Left lobe of liver (tissue), 2 donors: ENCODE results near the gene RGL2. TPM values are rescaled to one million over a fixed set of nuclear protein-coding genes. Genes with fewer than 3 reads are reported as not detected.
A peak's percentile ranks its signal among the peaks of the same experiment; 100 is the strongest.

ENCODE experiments used
- ATAC-seq: fragments of 200-7000 bp; cut with Tn5 transposase; one replicate; pipeline ENCODE4 v1.9.1; 2020; ENCODE audit warnings: mild to moderate bottlenecking, moderate library complexity
- DNase-seq: peaks from one replicate; pipeline ENCODE4 v3.0.0-alpha.2; 2020; ENCODE audit warnings: low spot score
- total RNA-seq: library from RNA; stranded (reverse); gene quantifications from one replicate; pipeline ENCODE4 v1.2.1, GENCODE V29; 2021
- donor health status: DM: no; HTN: no; CAD: no; lungs with moderate emphysema.
- donor health status: DM: no; HTN: yes; CAD: no.

The RGL2 gene
- total RNA-seq, 1 donor from 2014 or later, result 19.7 TPM

- DNase-seq, result no peak
- ATAC-seq, result no peak
These were observed 18.1 kb upstream of the RGL2 start for GRCh38 chr6:33316603-33317418.

GRCh38 chr6:33315793-33316602, 17.3 kb upstream of the RGL2 start:
- no peak for DNase-seq
- no peak for ATAC-seq

GRCh38 chr6:33314943-33315792, 16.4 kb upstream of the RGL2 start:
- ATAC-seq, result no peak

GRCh38 chr6:33314515-33314942, 15.8 kb upstream of the RGL2 start:
- ATAC-seq, result peak; percentile 8

More at GRCh38 chr6:33314943-33315792, 16.4 kb upstream of the RGL2 start:
- no peak for DNase-seq

GRCh38 chr6:33313709-33314514, 15.2 kb upstream of the RGL2 start, which contains the start of gene TAPBP:
Gene TAPBP, minus strand, starts transcription at chr6:33314078. Its CDS starts 37 bp downstream, at chr6:33314041.
- ATAC-seq (peak; percentile 31), DNase-seq (no peak)

More at GRCh38 chr6:33314515-33314942, 15.8 kb upstream of the RGL2 start:
- no peak for DNase-seq

- ATAC-seq, result peak; percentile 4
- no peak for DNase-seq
These were observed 14.5 kb upstream of the RGL2 start for GRCh38 chr6:33313105-33313708.

- DNase-seq, result peak; percentile 80
- ATAC-seq, result peak; percentile 67
These were observed 13.8 kb upstream of the RGL2 start for GRCh38 chr6:33312361-33313104.

- ATAC-seq (no peak), DNase-seq (no peak)
These were observed 7.6 kb upstream of the RGL2 start for GRCh38 chr6:33306356-33306755.

GRCh38 chr6:33305052-33305451, 6.3 kb upstream of the RGL2 start:
- ATAC-seq, result no peak
- no peak for DNase-seq

- DNase-seq (no peak), ATAC-seq (no peak)
These were observed 5.5 kb upstream of the RGL2 start for GRCh38 chr6:33304216-33304615.

- DNase-seq (no peak), ATAC-seq (no peak)
These were observed 3.1 kb upstream of the RGL2 start for GRCh38 chr6:33301877-33302276.

- peak; percentile 80 for ATAC-seq
- peak; percentile 93 for DNase-seq
These were observed 649 bp upstream of the RGL2 start for GRCh38 chr6:33299237-33299944.

- DNase-seq (peak; percentile 83), ATAC-seq (peak; percentile 61)
These were observed 578 bp downstream of the RGL2 start for GRCh38 chr6:33297956-33298772.

- ATAC-seq, result peak; percentile 41
- peak; percentile 73 for DNase-seq
These were observed 1.3 kb downstream of the RGL2 start for GRCh38 chr6:33297406-33297955.

- ATAC-seq, result no peak
These were observed 1.8 kb downstream of the RGL2 start for GRCh38 chr6:33296797-33297405.

GRCh38 chr6:33295621-33296369, 2.9 kb downstream of the RGL2 start:
- ATAC-seq (no peak), DNase-seq (no peak)

More at GRCh38 chr6:33296797-33297405, 1.8 kb downstream of the RGL2 start:
- DNase-seq, result no peak
